Subcutaneous abdominal adipose tissue (tissue), 5 donors: ENCODE data around the gene ADGRG3.

Experiments used
- H3K27ac ChIP-seq: one replicate; pipeline ENCODE4 v1.7.0; 2013; ENCODE audit warnings: low read depth, mild to moderate bottlenecking, inconsistent platforms, low read length, moderate library complexity
- H3K27me3 ChIP-seq, 5 donors: one replicate each; pipeline ENCODE4 v1.7.0; 2013; ENCODE audit warnings: low read length in 5 of 5, inconsistent platforms in 1 of 5; ENCODE audit not compliant: control insufficient read depth in 5 of 5, insufficient read depth in 4 of 5
- H3K36me3 ChIP-seq, 5 donors: one replicate each; pipeline ENCODE4 v1.7.0; 2013; ENCODE audit warnings: low read length in 5 of 5; ENCODE audit not compliant: control insufficient read depth in 5 of 5, insufficient read depth in 5 of 5
- H3K4me1 ChIP-seq, 5 donors: one replicate each; pipeline ENCODE4 v1.7.0; 2013; ENCODE audit warnings: low read length in 5 of 5, mild to moderate bottlenecking in 3 of 5, moderate library complexity in 1 of 5; ENCODE audit not compliant: control insufficient read depth in 5 of 5, insufficient read depth in 5 of 5
- H3K4me3 ChIP-seq, 5 donors: one replicate each; pipeline ENCODE4 v1.7.0; 2013; ENCODE audit warnings: low read length in 5 of 5, low read depth in 1 of 5
- H3K9ac ChIP-seq, 5 donors: one replicate each; pipeline ENCODE4 v1.7.0; 2013; ENCODE audit warnings: low read length in 5 of 5, mild to moderate bottlenecking in 4 of 5, moderate library complexity in 3 of 5
- H3K9me3 ChIP-seq, 5 donors: one replicate each; pipeline ENCODE4 v1.7.0; 2013; ENCODE audit warnings: low read length in 5 of 5; ENCODE audit not compliant: control insufficient read depth in 5 of 5
- donor health status: healthy.
- donor health status: healthy.
- donor health status: healthy.
- donor health status: healthy.
- donor health status: healthy.

Gene ADGRG3

GRCh38 chr16:57734308-57734924 lies 66.3 kb downstream of the ADGRG3 start:
- H3K4me3 ChIP-seq: peak overlapping the region; percentile 77 to 92 (median 85)
- H3K9ac ChIP-seq: peak overlapping the region in 4 of 5 donors; percentile 84 to 96 (median 90)
- peaks cover 0 to 2% (median 0%) of the 10 kb centered on the region in 5 donors for H3K36me3 ChIP-seq
- peaks cover 6 to 27% (median 23%) of the 10 kb centered on the region in 5 donors for H3K4me1 ChIP-seq
- H3K27ac ChIP-seq: peak overlapping the region; percentile 51
- no peaks in the 10 kb centered on the region for H3K27me3 ChIP-seq
- H3K9me3 ChIP-seq: no peaks in the 10 kb centered on the region

- H3K9ac ChIP-seq: peak overlapping the region in 4 of 5 donors; percentile 89 to 96 (median 90)
- peak overlapping the region; percentile 77 to 97 (median 92) for H3K4me3 ChIP-seq
- H3K27ac ChIP-seq: peak overlapping the region; percentile 51
- H3K9me3 ChIP-seq: no peaks in the 10 kb centered on the region
- H3K27me3 ChIP-seq: no peaks in the 10 kb centered on the region
- H3K4me1 ChIP-seq: peaks cover 6 to 27% (median 23%) of the 10 kb centered on the region in 5 donors
- peaks cover 0 to 4% (median 0%) of the 10 kb centered on the region in 5 donors for H3K36me3 ChIP-seq
Measured at GRCh38 chr16:57734925-57735754, 67.0 kb downstream of the ADGRG3 start.

GRCh38 chr16:57735755-57736418 lies 67.8 kb downstream of the ADGRG3 start, which contains the start of gene KATNB1:
Gene KATNB1, plus strand, starts transcription at chr16:57735770. Its CDS starts 1,474 bp downstream, at chr16:57737244.
- Histone ChIP-seq H3K27ac (peak within 1 kb of the TSS; percentile 51), H3K9me3 (no peaks in the 10 kb centered on the region), H3K36me3 (peaks cover 0 to 4% (median 0%) of the 10 kb centered on the region in 5 donors), H3K27me3 (no peaks in the 10 kb centered on the region), H3K4me1 (peaks cover 6 to 27% (median 23%) of the 10 kb centered on the region in 5 donors), H3K9ac (peak within 1 kb of the TSS; percentile 11 to 96 (median 90)), H3K4me3 (peak within 1 kb of the TSS; percentile 82 to 97 (median 92))

- Histone ChIP-seq H3K9me3 (no peaks in the 10 kb centered on the region), H3K4me3 (peak overlapping the region; percentile 82 to 97 (median 91)), H3K27me3 (no peaks in the 10 kb centered on the region), H3K36me3 (peaks cover 0 to 4% (median 0%) of the 10 kb centered on the region in 5 donors), H3K9ac (peak overlapping the region; percentile 11 to 90 (median 79)), H3K27ac (peak overlapping the region; percentile 41), H3K4me1 (peaks cover 6 to 27% (median 23%) of the 10 kb centered on the region in 5 donors)
Measured at GRCh38 chr16:57736419-57737351, 68.6 kb downstream of the ADGRG3 start.

- Histone ChIP-seq H3K9me3 (no peaks in the 10 kb centered on the region), H3K4me1 (peaks cover 6 to 27% (median 23%) of the 10 kb centered on the region in 5 donors), H3K27ac (no peak overlapping the region), H3K27me3 (no peaks in the 10 kb centered on the region), H3K4me3 (no peak overlapping the region), H3K36me3 (peaks cover 0 to 15% (median 7%) of the 10 kb centered on the region in 5 donors), H3K9ac (no peak overlapping the region)
Measured at GRCh38 chr16:57738844-57739243, 70.7 kb downstream of the ADGRG3 start.
